Measurements from ENCODE around the gene LPCAT2.

DNA sequence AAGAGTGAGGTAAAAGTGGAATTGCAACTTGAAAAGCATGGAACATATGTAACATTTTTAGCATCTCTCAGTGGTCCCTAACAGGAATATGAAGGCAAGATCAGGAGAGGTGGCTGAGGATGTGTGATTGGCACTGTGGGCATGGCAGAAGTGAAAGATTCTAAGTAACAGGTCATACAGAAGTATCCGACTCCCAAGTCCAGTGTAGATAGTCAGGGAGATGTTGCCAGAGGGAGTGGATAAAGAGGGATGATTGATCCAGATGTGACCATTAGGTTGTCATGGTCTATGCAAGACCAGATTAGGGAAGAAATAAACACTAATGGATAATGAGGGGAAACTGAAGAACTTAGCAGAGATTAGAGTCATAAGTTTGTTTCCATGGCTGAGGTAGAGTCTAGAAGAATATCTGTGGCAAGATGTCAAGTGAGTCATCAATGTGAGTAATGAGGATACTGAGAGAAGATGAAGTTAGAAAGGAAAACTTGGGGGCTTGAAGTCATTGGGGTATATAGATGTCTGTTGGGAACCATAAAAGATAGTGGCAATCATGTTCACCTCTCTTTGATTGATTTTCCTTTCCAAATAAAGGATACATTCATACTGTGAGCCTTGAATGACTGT lies 33.7 kb downstream of the LPCAT2 start:
- TF ChIP-seq, protein P1, sequence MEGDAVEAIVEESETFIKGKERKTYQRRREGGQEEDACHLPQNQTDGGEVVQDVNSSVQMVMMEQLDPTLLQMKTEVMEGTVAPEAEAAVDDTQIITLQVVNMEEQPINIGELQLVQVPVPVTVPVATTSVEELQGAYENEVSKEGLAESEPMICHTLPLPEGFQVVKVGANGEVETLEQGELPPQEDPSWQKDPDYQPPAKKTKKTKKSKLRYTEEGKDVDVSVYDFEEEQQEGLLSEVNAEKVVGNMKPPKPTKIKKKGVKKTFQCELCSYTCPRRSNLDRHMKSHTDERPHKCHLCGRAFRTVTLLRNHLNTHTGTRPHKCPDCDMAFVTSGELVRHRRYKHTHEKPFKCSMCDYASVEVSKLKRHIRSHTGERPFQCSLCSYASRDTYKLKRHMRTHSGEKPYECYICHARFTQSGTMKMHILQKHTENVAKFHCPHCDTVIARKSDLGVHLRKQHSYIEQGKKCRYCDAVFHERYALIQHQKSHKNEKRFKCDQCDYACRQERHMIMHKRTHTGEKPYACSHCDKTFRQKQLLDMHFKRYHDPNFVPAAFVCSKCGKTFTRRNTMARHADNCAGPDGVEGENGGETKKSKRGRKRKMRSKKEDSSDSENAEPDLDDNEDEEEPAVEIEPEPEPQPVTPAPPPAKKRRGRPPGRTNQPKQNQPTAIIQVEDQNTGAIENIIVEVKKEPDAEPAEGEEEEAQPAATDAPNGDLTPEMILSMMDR (IDR thresholded peaks at IDR 0.05; ENCODE audit: poor library complexity): no peak
- TF ChIP-seq EZH2phosphoT487 (IDR thresholded peaks at IDR 0.05; ENCODE audit: low read depth, severe bottlenecking, unreplicated experiment) (no peak), EZH2 (IDR thresholded peaks at IDR 0.05; ENCODE audit: borderline replicate concordance) (no peak)
